ENCODE data around the gene AOPEP.

Gene AOPEP

DNA sequence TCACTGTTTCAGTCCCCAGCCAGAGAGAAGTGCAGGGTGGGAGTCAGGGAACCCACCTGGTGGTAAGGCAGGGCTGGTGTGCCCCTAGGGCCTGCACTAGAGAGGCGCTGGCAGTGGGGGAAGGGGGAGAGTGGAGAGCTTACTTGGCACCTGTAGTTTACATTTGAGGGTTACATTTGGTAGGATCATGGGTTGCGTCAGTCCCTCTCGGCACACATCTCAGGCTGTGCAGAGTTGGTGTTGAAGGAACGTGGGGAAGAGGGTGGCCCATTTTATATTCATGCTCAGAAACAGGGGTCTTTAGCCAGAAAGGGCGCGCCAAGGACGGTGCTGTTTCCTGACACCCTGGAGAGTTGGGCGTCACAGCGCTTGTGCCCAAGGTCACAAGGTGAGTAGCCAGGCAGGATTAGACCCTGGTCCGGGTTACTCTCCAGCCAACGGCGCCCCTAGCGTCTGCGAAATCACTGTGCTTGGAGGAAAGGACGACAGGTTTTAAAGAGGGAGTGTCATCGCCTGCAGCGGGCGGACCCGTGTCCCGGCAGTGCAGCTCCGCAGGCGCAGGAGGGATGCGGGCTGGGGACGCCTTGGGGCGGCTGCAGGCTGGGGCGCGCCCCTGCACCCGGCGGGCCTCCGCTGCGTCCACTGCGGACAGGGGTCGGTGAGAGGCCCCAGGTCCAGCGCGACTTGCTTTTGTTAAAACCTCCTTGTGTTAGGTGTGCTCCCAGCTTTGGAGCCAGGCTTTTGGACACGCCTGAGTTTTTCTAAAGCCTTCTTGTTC lies 318.4 kb downstream of the AOPEP start:
- DNase-seq (ENCODE audit: extremely low read depth, insufficient read length): no peak
- Histone ChIP-seq H3K4me3 (replicated peaks; ENCODE audit: low read depth, low read length) (no peak overlapping the region), H3K36me3 (ENCODE audit: control insufficient read depth, insufficient read depth, low read length) (no peaks in the 10 kb centered on the region; the same call in 1 of the 2 replicates), H3K27me3 (replicated peaks; ENCODE audit: control insufficient read depth, insufficient read depth, low read length) (no peaks in the 10 kb centered on the region)
- TF ChIP-seq, protein P1, sequence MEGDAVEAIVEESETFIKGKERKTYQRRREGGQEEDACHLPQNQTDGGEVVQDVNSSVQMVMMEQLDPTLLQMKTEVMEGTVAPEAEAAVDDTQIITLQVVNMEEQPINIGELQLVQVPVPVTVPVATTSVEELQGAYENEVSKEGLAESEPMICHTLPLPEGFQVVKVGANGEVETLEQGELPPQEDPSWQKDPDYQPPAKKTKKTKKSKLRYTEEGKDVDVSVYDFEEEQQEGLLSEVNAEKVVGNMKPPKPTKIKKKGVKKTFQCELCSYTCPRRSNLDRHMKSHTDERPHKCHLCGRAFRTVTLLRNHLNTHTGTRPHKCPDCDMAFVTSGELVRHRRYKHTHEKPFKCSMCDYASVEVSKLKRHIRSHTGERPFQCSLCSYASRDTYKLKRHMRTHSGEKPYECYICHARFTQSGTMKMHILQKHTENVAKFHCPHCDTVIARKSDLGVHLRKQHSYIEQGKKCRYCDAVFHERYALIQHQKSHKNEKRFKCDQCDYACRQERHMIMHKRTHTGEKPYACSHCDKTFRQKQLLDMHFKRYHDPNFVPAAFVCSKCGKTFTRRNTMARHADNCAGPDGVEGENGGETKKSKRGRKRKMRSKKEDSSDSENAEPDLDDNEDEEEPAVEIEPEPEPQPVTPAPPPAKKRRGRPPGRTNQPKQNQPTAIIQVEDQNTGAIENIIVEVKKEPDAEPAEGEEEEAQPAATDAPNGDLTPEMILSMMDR (IDR thresholded peaks at IDR 0.05; ENCODE audit: insufficient read depth, low read length, poor library complexity, severe bottlenecking): no peak

DNA sequence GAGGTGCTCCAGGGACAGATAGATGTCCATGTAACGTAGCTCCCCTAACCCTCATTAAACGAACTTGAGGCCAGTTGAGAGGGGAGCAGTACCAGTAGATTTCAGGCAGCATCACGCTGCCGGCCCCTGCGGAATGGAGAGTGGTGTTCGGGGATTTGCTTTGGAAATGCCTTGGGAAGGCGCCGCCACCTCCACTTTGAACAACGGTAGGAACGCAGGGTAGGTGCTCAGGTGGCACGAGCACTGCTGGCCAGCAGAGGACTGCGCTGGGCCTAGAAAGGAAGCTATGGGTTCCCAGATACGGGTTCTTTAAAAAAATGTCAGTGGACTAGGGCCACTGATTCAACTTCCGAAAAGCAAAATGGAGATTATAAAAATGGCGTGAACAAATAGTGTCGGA lies 319.3 kb downstream of the AOPEP start:
- TF ChIP-seq, protein P1 (IDR thresholded peaks at IDR 0.05; ENCODE audit: insufficient read depth, low read length, poor library complexity, severe bottlenecking): no peak
- Histone ChIP-seq H3K27me3 (replicated peaks; ENCODE audit: control insufficient read depth, insufficient read depth, low read length) (no peaks in the 10 kb centered on the region), H3K36me3 (ENCODE audit: control insufficient read depth, insufficient read depth, low read length) (no peaks in the 10 kb centered on the region; the same call in 1 of the 2 replicates), H3K4me3 (replicated peaks; ENCODE audit: low read depth, low read length) (no peak overlapping the region)
- DNase-seq (ENCODE audit: extremely low read depth, insufficient read length): no peak

DNA sequence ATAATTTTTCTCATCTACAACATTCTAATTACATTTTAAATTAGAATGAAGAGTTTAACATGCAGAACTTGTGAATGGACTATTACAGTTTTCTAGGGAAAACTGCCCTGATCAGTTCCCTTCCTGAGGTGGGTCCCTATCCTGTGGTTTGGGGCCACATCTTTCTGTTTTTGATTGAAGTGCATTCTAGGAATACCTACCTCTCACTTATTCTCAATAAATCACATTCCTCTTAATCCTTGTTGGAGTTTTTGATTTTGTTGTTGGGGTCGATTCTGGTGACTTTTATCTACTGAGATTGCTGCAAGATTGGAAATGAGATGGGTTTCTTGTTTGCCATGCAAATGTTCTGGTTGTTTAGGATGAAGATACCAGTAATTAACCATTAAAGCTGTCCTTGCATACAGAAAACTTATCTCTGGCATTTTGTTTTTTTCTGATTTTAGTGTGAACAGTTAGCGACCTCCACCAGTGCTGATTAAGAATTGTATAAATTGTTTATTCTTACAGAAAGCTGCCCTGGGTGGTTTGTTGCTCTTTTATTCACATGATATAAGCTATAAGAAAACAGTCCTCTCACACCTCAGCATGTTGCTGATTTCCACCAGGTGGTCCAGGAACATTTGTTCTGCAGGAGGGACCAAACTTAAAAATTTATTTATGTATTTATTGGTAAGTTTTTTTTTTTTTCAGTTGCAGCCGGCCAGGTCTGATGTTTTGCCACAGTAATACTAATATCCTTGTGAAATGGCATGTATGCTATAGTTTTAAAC lies 321.1 kb downstream of the AOPEP start:
- no peak for DNase-seq (ENCODE audit: extremely low read depth, insufficient read length)
- TF ChIP-seq, protein P1 (IDR thresholded peaks at IDR 0.05; ENCODE audit: insufficient read depth, low read length, poor library complexity, severe bottlenecking): no peak
- Histone ChIP-seq H3K36me3 (ENCODE audit: control insufficient read depth, insufficient read depth, low read length) (no peaks in the 10 kb centered on the region; the same call in 1 of the 2 replicates), H3K4me3 (replicated peaks; ENCODE audit: low read depth, low read length) (no peak overlapping the region), H3K27me3 (replicated peaks; ENCODE audit: control insufficient read depth, insufficient read depth, low read length) (no peaks in the 10 kb centered on the region)

DNA sequence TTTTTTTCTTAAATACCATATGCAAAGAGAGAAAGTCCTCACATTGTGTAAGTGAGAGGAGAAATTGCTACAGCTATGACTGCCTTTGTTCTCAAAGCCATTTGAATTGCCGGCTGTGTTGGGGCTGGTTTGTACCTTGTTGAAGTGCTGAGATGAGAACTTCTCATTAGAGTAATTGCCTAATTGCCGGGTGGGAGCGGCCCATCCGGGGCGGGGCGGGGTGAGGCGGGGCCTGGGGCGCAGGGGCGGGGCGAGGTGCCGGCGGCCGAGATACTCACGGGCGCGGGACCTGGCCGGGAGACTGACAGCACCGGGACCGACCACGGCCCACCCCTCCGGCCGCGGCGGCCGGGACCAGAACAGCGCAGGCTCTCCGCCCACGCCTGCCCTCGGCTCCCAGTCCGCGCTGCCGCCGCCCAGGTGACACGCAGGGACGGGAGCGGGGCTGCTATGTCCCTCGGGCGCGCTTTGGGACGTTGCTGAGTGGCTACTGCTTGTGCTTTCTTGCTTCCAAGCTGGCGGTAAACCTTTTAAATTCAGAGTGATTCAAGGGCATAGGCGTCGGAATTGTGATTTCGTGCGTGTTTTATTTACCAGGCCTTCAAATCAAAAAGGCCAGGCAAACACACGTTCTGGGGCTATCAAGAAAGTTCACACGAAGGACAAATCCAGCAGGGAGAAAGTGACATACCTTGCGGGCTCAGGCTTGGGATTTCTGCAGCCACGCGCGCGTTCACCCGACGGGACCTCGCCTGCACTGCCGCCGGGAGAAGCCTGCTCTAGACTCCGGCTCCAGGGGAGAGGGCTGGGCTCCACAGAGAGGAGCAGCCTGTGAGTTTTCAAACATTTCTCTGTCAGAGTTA lies 322.0 kb downstream of the AOPEP start:
- Histone ChIP-seq H3K4me3 (replicated peaks; ENCODE audit: low read depth, low read length) (peak overlapping the region; percentile 66), H3K27me3 (replicated peaks; ENCODE audit: control insufficient read depth, insufficient read depth, low read length) (no peaks in the 10 kb centered on the region), H3K36me3 (ENCODE audit: control insufficient read depth, insufficient read depth, low read length) (no peaks in the 10 kb centered on the region; the same call in 1 of the 2 replicates)
- DNase-seq (ENCODE audit: extremely low read depth, insufficient read length): peak; percentile 73
- TF ChIP-seq, protein P1 (IDR thresholded peaks at IDR 0.05; ENCODE audit: insufficient read depth, low read length, poor library complexity, severe bottlenecking): no peak

DNA sequence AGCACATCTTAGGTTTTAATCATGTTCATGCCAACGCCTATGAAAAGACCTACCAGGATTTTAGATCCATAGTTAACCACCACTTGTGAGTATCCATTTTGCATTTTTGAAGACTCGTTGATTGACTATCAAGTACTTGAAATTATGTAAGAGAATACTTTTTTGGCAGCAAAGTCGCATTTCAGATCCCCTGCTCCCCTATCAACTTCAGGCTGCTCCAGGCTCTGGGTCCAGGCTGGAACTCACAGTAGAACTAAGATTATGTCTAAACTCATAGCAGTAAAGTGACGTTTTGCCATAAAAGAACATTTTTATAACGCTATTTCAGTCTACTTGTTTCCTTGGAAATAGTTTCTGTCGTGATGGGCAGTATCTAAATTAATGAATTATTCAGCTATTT lies 323.3 kb downstream of the AOPEP start:
- no peak for DNase-seq (ENCODE audit: extremely low read depth, insufficient read length)
- no peak overlapping the region for H3K4me3 ChIP-seq (replicated peaks; ENCODE audit: low read depth, low read length)
- TF ChIP-seq, protein P1 (IDR thresholded peaks at IDR 0.05; ENCODE audit: insufficient read depth, low read length, poor library complexity, severe bottlenecking): no peak
- H3K36me3 ChIP-seq (ENCODE audit: control insufficient read depth, insufficient read depth, low read length): no peaks in the 10 kb centered on the region; the same call in 1 of the 2 replicates
- no peaks in the 10 kb centered on the region for H3K27me3 ChIP-seq (replicated peaks; ENCODE audit: control insufficient read depth, insufficient read depth, low read length)

All from GM06990 (cell line).